Measurements from ENCODE around the gene MAJIN.

DNA sequence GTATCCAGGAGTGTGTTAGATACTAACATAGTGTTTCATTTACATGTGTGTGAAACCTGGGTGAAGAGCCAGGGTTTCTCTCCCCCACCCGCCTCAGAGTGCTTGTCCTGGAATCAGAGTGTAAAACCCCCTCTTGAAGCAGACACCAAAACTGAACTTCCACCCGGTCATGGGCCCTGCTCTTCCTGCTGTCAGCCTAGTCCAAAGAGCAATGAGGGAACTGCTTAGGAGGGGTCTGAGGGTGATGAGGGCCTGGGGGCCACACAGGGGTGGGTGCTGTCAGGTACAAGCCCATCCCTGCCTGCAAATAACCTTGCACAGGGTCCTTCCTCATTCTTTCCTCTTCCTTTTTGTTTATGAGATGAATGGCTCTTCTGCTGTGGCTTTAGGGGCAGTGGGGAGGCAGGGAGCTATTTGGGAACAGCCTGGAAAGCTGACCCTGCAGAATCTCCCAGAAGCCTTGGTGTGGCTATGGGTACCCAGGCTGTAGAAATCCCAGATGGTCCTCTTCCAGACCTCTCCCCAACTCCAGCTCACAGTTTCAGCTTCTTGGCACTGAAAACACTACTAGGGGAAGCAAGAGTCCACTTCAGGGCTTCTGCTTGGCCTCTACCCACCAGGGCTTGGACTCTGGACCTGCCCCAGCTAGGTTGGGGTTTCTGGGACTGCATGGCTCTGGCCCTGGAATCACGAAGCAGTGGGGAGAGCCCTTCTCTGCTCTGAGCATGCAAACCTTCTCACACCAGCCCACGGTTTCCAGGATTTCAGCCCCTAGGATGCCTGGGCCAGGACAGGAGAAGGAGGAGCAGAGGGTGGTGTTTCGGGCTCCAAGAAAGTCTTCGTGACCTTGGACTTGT is 16.3 kb upstream of the MAJIN start:
- TF ChIP-seq, protein P1, sequence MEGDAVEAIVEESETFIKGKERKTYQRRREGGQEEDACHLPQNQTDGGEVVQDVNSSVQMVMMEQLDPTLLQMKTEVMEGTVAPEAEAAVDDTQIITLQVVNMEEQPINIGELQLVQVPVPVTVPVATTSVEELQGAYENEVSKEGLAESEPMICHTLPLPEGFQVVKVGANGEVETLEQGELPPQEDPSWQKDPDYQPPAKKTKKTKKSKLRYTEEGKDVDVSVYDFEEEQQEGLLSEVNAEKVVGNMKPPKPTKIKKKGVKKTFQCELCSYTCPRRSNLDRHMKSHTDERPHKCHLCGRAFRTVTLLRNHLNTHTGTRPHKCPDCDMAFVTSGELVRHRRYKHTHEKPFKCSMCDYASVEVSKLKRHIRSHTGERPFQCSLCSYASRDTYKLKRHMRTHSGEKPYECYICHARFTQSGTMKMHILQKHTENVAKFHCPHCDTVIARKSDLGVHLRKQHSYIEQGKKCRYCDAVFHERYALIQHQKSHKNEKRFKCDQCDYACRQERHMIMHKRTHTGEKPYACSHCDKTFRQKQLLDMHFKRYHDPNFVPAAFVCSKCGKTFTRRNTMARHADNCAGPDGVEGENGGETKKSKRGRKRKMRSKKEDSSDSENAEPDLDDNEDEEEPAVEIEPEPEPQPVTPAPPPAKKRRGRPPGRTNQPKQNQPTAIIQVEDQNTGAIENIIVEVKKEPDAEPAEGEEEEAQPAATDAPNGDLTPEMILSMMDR (IDR thresholded peaks at IDR 0.05), result no peak
- TF ChIP-seq POLR2A (IDR thresholded peaks at IDR 0.05), result no peak
